H1 (cell line): ENCODE data around the gene CLINT1.

Experiments
- BRCA1 ChIP-seq: IDR thresholded peaks from 2 replicates; pipeline ENCODE4 v1.6.1; 2012; ENCODE audit warnings: low read depth, low read length, improper control_type of control experiment
- CTCF ChIP-seq, 3 experiments: IDR thresholded peaks; 1 replicate in 2 of 3; 2 replicates in 1 of 3; pipeline versions ENCODE4 v1.5.1 to v1.6.1; 2011; ENCODE audit warnings: low read length in 3 of 3, mild to moderate bottlenecking in 3 of 3, inconsistent platforms in 2 of 3, low read depth in 1 of 3, moderate library complexity in 1 of 3; ENCODE audit not compliant: insufficient read depth in 1 of 3; ENCODE audit errors: control extremely low read depth in 1 of 3
- EZH2 ChIP-seq: fragments of 200-600 bp; sonication (generic); IDR thresholded peaks from 2 replicates; pipeline ENCODE4 v1.7.1; 2012; ENCODE audit warnings: low read depth, mild to moderate bottlenecking, moderate library complexity, low read length, inconsistent platforms; ENCODE audit not compliant: severe bottlenecking
- POLR2A ChIP-seq, 2 experiments: IDR thresholded peaks; 1 replicate in 1 of 2; 2 replicates in 1 of 2; pipeline ENCODE4 v1.6.1; 2011; ENCODE audit warnings: low read depth in 2 of 2, low read length in 2 of 2, mild to moderate bottlenecking in 2 of 2; ENCODE audit errors: control extremely low read depth in 1 of 2
- TEAD4 ChIP-seq: IDR thresholded peaks from 2 replicates; pipeline ENCODE4 v1.6.1; 2012; ENCODE audit warnings: low read depth, low read length, inconsistent platforms, mixed read lengths

DNA sequence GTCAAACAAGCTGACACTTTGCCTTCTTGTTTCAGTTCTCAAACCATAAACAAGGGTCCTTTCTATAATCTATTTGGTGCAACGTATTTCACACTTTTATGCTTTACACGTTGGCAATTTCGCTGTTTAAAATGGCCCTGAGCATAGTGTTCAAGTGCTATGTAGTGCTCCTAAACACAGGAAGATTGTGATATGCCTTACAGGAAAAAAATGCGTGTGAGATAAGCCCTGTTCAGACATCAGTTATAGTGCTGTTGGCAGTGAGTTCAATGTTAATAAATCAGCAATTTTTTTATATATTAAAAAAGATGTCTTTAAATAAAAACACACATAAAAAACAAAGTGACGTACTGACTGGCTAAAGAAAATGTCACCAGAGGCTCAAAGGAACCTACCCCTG, 23.9 kb downstream of the CLINT1 start:
- TF ChIP-seq POLR2A (IDR thresholded peaks at IDR 0.05; ENCODE audit: control extremely low read depth in 1 of 2, low read depth in 2 of 2, low read length in 2 of 2), result no peak
- no peak for TF ChIP-seq CTCF (IDR thresholded peaks at IDR 0.05; ENCODE audit: control extremely low read depth in 1 of 3, insufficient read depth in 1 of 3, low read depth in 1 of 3, low read length in 3 of 3)
- TF ChIP-seq TEAD4, result no peak
- no peak for TF ChIP-seq EZH2
- no peak for TF ChIP-seq BRCA1
